OCI-LY3 (cell line): ENCODE data around the gene PLK1.

Experiments
- CTCF ChIP-seq: fragments of 200-600, 300-600 bp; sonication (generic); IDR thresholded peaks from 2 replicates; pipeline ENCODE4 v1.5.1; 2014; ENCODE audit warnings: antibody characterized with exemption, low read length, low read depth
- EZH2phosphoT487 ChIP-seq: fragments of 200-600 bp; shearing (Covaris generic); IDR thresholded peaks from 2 replicates; pipeline ENCODE4 v1.6.1; 2018; ENCODE audit warnings: antibody characterized with exemption, mixed run types, low read depth

DNA sequence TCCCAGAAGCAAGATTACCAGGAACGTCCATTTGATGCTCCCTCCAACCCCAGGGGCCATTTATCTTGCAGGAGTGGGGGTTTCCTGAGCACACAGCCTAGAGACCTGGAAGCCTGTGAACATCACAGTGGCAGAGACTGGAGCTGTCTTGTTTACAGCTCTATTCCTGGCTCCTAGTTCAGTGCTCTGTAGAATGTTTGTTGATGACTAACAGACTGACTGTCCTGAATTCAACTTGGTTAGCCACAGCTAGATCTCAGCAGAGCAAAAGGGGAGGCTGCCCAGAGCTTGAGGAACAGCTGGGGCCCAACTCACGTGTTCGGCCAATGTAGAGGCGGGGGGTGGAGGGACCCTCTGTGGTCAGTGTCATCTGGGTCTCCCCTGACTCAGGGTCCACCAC lies 27.8 kb downstream of the PLK1 start:
- TF ChIP-seq CTCF (no peak), EZH2phosphoT487 (no peak)
